GM23338 (cell line): ENCODE results near the gene DMRTB1. TPM values are rescaled to one million over a fixed set of nuclear protein-coding genes. Genes with fewer than 3 reads are reported as not detected.
A peak's percentile ranks its signal among the peaks of the same experiment; 100 is the strongest.

Experiments used
- ATAC-seq: fragments of 200-7000 bp; cut with Tn5 transposase; 3 replicates; pipeline ENCODE4 v1.9.1; 2020
- DNase-seq: peaks from one replicate; pipeline ENCODE4 v3.0.0-alpha.2; 2015; ENCODE audit warnings: low spot score
- H2AFZ ChIP-seq: fragments of 200-600 bp; sonication (generic); 2 replicates; pipeline ENCODE4 v1.8.0; 2016; ENCODE audit warnings: antibody characterized with exemption, mild to moderate bottlenecking, moderate library complexity
- H3F3A ChIP-seq: fragments of 200-600 bp; sonication (generic); replicated peaks from 2 replicates; pipeline ENCODE4 v1.8.0; 2017; ENCODE audit warnings: antibody characterized with exemption, mixed run types, low read depth
- H3K27ac ChIP-seq: fragments of 200-600 bp; sonication (generic); 2 replicates; pipeline ENCODE4 v1.6.1; 2016; ENCODE audit warnings: low read depth
- H3K27me3 ChIP-seq: fragments of 200-600 bp; sonication (generic); 2 replicates; pipeline ENCODE4 v1.8.0; 2016; ENCODE audit warnings: mild to moderate bottlenecking, mixed run types, moderate library complexity; ENCODE audit not compliant: insufficient read depth
- H3K36me3 ChIP-seq: fragments of 200-600 bp; sonication (generic); 2 replicates; pipeline ENCODE4 v1.8.0; 2016; ENCODE audit warnings: mild to moderate bottlenecking; ENCODE audit not compliant: insufficient read depth
- H3K4me1 ChIP-seq: fragments of 200-600 bp; sonication (generic); 2 replicates; pipeline ENCODE4 v1.8.0; 2016; ENCODE audit warnings: mild to moderate bottlenecking, moderate library complexity; ENCODE audit not compliant: insufficient read depth
- H3K4me2 ChIP-seq: fragments of 200-600 bp; sonication (generic); 2 replicates; pipeline ENCODE4 v1.7.1; 2017; ENCODE audit warnings: mixed run types
- H3K4me3 ChIP-seq: fragments of 200-600 bp; sonication (generic); 2 replicates; pipeline ENCODE4 v1.6.1; 2016; ENCODE audit warnings: mixed run types
- H3K79me2 ChIP-seq: fragments of 200-600 bp; sonication (generic); replicated peaks from 2 replicates; pipeline ENCODE4 v1.8.0; 2017; ENCODE audit warnings: mild to moderate bottlenecking; ENCODE audit not compliant: insufficient read depth
- H3K9me2 ChIP-seq: fragments of 200-600 bp; sonication (generic); 2 replicates; pipeline ENCODE4 v1.8.0; 2017; ENCODE audit not compliant: insufficient read depth
- H4K20me1 ChIP-seq: fragments of 200-600 bp; sonication (generic); replicated peaks from 2 replicates; pipeline ENCODE4 v1.8.0; 2017; ENCODE audit warnings: mild to moderate bottlenecking; ENCODE audit not compliant: insufficient read depth
- H3K27ac Mint-ChIP-seq: 2 replicates; pipeline ENCODE4 v1.8.0; 2020; ENCODE audit warnings: inconsistent platforms, mild to moderate bottlenecking, moderate library complexity, mixed read lengths
- H3K27me3 Mint-ChIP-seq: 3 replicates; pipeline ENCODE4 v1.8.0; 2022; ENCODE audit warnings: low read depth, mild to moderate bottlenecking, moderate library complexity, mixed read lengths, inconsistent platforms; ENCODE audit not compliant: insufficient read depth, poor library complexity
- H3K36me3 Mint-ChIP-seq: 3 replicates; pipeline ENCODE4 v1.8.0; 2021; ENCODE audit warnings: low read depth, mild to moderate bottlenecking, inconsistent platforms, moderate library complexity, mixed read lengths
- H3K4me1 Mint-ChIP-seq: 3 replicates; pipeline ENCODE4 v1.8.0; 2020; ENCODE audit warnings: mild to moderate bottlenecking, inconsistent platforms, mixed read lengths
- H3K4me3 Mint-ChIP-seq: 3 replicates; pipeline ENCODE4 v1.8.0; 2021; ENCODE audit warnings: moderate library complexity, mild to moderate bottlenecking, inconsistent platforms, mixed read lengths
- H3K9me3 Mint-ChIP-seq: 3 replicates; pipeline ENCODE4 v1.8.0; 2020; ENCODE audit warnings: moderate library complexity, mild to moderate bottlenecking, inconsistent platforms, mixed read lengths
- CREB1 ChIP-seq: fragments of 250-450 bp; sonication (Bioruptor Pico); IDR thresholded peaks from 2 replicates; pipeline ENCODE4 v1.5.0; 2020; ENCODE audit warnings: low read depth, mild to moderate bottlenecking, moderate library complexity
- EZH2 ChIP-seq: fragments of 200-600 bp; sonication (generic); IDR thresholded peaks from one replicate; pipeline ENCODE4 v1.8.0; 2017; ENCODE audit warnings: antibody characterized with exemption, mild to moderate bottlenecking, low read depth; ENCODE audit not compliant: unreplicated experiment
- JUNB ChIP-seq: IDR thresholded peaks from one replicate; pipeline ENCODE4 v1.6.1; 2016; ENCODE audit warnings: antibody characterized with exemption; ENCODE audit not compliant: unreplicated experiment
- STAT1 ChIP-seq: IDR thresholded peaks from one replicate; pipeline ENCODE4 v1.6.1; 2016; ENCODE audit warnings: antibody characterized with exemption; ENCODE audit not compliant: unreplicated experiment
- ZNF331 ChIP-seq: fragments of 250-450 bp; sonication (Bioruptor Pico); IDR thresholded peaks from 2 replicates; pipeline ENCODE4 v1.5.0; 2020; ENCODE audit warnings: low read depth, mild to moderate bottlenecking, moderate library complexity
- polyA plus RNA-seq: library from polyadenylated mRNA; unstranded; fragments of >200 nt; fragmentation: Nextera tagmentation; extraction: Ambion mirVana; gene quantifications from 2 replicates; pipeline ENCODE4 v1.2.1, GENCODE V29; 2016
- total RNA-seq: library from RNA; depleted of rRNA; stranded (reverse); fragments of >200 nt; shearing (Covaris generic); gene quantifications from 2 replicates; pipeline ENCODE4 v1.2.3, GENCODE V29; 2014
- TF ChIP-seq, protein P1 (sequence below): IDR thresholded peaks from 2 replicates; pipeline ENCODE4 v1.6.1; 2016; ENCODE audit warnings: antibody characterized with exemption
- TF ChIP-seq, protein P2 (sequence below): fragments of 250-450 bp; sonication (Bioruptor Pico); IDR thresholded peaks from 2 replicates; pipeline ENCODE4 v1.5.0; 2020; ENCODE audit warnings: mild to moderate bottlenecking, moderate library complexity
- TF ChIP-seq, protein P3 (sequence below), 2 experiments: fragments of 200-600 bp in 1 of 2; sonication (generic) in 1 of 2; conservative IDR thresholded peaks; 2 replicates each; pipeline versions ENCODE4 v1.5.1 to v1.6.1; 2016 to 2017; ENCODE audit warnings: antibody characterized with exemption in 2 of 2, low read depth in 2 of 2, mild to moderate bottlenecking in 2 of 2, moderate library complexity in 1 of 2

DMRTB1 gene
- total and polyA plus RNA-seq, 2 experiments from 2014 or later, result 0.27 to 1.2 TPM

DNA sequence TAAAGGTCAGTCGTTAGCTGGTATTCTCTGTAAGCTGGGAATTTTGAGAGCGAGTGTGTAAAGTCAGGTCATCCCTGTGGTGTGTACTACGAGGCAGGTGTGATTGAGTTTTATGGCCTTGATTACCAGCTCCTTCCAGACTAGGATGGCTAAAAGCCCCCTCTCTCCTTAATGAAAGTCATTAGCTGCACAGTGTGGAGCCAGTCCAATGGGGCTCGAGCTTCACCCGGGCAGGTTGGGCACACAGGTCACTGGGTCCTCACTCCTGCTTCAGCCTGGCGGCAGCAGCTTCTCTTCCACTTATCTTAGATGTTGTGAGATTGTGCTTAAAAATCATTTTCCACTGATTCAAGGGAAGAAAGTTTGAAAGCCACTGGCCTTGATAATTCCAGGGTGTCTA is 3.0 kb downstream of the DMRTB1 start:
- no peaks in the 10 kb centered on the region for H3K9me2 ChIP-seq
- H3K4me3 Mint-ChIP-seq, result no peak overlapping the region
- peaks cover 6% of the 10 kb centered on the region for H3K4me1 Mint-ChIP-seq
- ATAC-seq (no peak), DNase-seq (no peak)
- no peak overlapping the region for H3K27ac ChIP-seq
- no peaks in the 10 kb centered on the region for H3K9me3 Mint-ChIP-seq
- peak overlapping the region; percentile 18; the same call in 1 of the 2 replicates for H2AFZ ChIP-seq
- H3K4me2 ChIP-seq, result no peak overlapping the region
- no peaks in the 10 kb centered on the region for H3K36me3 Mint-ChIP-seq
- no peaks in the 10 kb centered on the region; the same call in 1 of the 2 replicates for H3K36me3 ChIP-seq
- H4K20me1 ChIP-seq, result no peaks in the 10 kb centered on the region
- no peaks in the 10 kb centered on the region for H3K27me3 ChIP-seq
- no peaks in the 10 kb centered on the region for H3K4me1 ChIP-seq
- no peak for TF ChIP-seq STAT1
- TF ChIP-seq, protein P1, sequence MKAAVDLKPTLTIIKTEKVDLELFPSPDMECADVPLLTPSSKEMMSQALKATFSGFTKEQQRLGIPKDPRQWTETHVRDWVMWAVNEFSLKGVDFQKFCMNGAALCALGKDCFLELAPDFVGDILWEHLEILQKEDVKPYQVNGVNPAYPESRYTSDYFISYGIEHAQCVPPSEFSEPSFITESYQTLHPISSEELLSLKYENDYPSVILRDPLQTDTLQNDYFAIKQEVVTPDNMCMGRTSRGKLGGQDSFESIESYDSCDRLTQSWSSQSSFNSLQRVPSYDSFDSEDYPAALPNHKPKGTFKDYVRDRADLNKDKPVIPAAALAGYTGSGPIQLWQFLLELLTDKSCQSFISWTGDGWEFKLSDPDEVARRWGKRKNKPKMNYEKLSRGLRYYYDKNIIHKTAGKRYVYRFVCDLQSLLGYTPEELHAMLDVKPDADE, result no peak
- no peak for TF ChIP-seq CREB1
- peaks cover 8% of the 10 kb centered on the region for H3F3A ChIP-seq
- H3K4me3 ChIP-seq, result no peak overlapping the region
- no peaks in the 10 kb centered on the region for H3K79me2 ChIP-seq
- H3K27me3 Mint-ChIP-seq, result peaks cover 9% of the 10 kb centered on the region
- H3K27ac Mint-ChIP-seq, result no peak overlapping the region

DNA sequence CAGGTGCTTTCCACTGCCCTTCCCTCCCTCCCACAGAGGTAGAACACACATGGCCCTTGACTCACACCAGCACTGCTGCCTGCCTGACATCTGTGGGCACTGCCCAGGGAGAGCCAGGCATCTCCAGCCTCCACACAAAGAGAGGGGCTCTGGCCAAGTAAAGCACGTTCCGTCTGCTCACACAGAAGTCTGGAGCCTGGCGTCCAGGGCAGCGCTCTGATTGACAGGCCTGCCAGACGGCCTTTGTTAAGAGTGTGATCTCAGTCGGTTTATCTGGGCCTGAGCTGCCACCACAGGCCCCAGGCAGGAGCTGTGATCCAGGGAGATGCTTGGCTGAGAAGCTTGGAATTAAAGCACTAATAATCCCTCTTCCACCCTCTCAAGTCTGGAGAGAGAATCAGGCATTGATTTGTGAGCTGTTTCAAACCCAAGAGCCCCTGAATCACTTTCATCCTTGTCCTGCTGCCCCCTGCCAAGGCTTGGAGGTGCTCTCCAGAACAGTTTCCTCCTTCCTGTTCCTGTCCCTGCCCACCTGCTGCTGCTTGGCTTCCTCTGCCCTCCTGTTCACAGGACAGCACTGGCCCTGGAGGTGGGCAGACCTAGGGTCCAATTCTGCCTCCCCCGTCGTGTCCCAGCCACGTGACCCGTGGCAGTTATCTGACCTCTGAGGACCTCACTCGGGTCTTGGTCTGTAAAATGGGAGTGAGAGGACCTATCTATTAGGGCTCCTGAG is 3.7 kb downstream of the DMRTB1 start:
- Mint-ChIP-seq H3K4me1 (peaks cover 4% of the 10 kb centered on the region), H3K9me3 (no peaks in the 10 kb centered on the region), H3K27me3 (peaks cover 9% of the 10 kb centered on the region), H3K36me3 (no peaks in the 10 kb centered on the region), H3K27ac (no peak overlapping the region), H3K4me3 (no peak overlapping the region)
- H2AFZ ChIP-seq, result peak overlapping the region; percentile 18; the same call in 1 of the 2 replicates
- no peaks in the 10 kb centered on the region; the same call in 1 of the 2 replicates for H3K36me3 ChIP-seq
- H3K27ac ChIP-seq, result no peak overlapping the region
- TF ChIP-seq, protein P2, sequence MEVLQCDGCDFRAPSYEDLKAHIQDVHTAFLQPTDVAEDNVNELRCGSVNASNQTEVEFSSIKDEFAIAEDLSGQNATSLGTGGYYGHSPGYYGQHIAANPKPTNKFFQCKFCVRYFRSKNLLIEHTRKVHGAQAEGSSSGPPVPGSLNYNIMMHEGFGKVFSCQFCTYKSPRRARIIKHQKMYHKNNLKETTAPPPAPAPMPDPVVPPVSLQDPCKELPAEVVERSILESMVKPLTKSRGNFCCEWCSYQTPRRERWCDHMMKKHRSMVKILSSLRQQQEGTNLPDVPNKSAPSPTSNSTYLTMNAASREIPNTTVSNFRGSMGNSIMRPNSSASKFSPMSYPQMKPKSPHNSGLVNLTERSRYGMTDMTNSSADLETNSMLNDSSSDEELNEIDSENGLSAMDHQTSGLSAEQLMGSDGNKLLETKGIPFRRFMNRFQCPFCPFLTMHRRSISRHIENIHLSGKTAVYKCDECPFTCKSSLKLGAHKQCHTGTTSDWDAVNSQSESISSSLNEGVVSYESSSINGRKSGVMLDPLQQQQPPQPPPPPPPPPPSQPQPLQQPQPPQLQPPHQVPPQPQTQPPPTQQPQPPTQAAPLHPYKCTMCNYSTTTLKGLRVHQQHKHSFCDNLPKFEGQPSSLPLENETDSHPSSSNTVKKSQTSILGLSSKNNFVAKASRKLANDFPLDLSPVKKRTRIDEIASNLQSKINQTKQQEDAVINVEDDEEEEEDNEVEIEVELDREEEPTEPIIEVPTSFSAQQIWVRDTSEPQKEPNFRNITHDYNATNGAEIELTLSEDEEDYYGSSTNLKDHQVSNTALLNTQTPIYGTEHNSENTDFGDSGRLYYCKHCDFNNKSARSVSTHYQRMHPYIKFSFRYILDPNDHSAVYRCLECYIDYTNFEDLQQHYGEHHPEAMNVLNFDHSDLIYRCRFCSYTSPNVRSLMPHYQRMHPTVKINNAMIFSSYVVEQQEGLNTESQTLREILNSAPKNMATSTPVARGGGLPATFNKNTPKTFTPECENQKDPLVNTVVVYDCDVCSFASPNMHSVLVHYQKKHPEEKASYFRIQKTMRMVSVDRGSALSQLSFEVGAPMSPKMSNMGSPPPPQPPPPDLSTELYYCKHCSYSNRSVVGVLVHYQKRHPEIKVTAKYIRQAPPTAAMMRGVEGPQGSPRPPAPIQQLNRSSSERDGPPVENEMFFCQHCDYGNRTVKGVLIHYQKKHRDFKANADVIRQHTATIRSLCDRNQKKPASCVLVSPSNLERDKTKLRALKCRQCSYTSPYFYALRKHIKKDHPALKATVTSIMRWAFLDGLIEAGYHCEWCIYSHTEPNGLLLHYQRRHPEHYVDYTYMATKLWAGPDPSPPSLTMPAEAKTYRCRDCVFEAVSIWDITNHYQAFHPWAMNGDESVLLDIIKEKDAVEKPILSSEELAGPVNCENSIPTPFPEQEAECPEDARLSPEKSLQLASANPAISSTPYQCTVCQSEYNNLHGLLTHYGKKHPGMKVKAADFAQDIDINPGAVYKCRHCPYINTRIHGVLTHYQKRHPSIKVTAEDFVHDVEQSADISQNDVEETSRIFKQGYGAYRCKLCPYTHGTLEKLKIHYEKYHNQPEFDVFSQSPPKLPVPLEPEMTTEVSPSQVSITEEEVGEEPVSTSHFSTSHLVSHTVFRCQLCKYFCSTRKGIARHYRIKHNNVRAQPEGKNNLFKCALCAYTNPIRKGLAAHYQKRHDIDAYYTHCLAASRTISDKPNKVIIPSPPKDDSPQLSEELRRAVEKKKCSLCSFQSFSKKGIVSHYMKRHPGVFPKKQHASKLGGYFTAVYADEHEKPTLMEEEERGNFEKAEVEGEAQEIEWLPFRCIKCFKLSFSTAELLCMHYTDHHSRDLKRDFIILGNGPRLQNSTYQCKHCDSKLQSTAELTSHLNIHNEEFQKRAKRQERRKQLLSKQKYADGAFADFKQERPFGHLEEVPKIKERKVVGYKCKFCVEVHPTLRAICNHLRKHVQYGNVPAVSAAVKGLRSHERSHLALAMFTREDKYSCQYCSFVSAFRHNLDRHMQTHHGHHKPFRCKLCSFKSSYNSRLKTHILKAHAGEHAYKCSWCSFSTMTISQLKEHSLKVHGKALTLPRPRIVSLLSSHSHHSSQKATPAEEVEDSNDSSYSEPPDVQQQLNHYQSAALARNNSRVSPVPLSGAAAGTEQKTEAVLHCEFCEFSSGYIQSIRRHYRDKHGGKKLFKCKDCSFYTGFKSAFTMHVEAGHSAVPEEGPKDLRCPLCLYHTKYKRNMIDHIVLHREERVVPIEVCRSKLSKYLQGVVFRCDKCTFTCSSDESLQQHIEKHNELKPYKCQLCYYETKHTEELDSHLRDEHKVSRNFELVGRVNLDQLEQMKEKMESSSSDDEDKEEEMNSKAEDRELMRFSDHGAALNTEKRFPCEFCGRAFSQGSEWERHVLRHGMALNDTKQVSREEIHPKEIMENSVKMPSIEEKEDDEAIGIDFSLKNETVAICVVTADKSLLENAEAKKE (CRISPR knock-in tag), result no peak
- no peak for TF ChIP-seq EZH2
- no peak for TF ChIP-seq ZNF331 (CRISPR knock-in tag)
- TF ChIP-seq CREB1, result no peak
- TF ChIP-seq, protein P1, result no peak
- TF ChIP-seq, protein P3, sequence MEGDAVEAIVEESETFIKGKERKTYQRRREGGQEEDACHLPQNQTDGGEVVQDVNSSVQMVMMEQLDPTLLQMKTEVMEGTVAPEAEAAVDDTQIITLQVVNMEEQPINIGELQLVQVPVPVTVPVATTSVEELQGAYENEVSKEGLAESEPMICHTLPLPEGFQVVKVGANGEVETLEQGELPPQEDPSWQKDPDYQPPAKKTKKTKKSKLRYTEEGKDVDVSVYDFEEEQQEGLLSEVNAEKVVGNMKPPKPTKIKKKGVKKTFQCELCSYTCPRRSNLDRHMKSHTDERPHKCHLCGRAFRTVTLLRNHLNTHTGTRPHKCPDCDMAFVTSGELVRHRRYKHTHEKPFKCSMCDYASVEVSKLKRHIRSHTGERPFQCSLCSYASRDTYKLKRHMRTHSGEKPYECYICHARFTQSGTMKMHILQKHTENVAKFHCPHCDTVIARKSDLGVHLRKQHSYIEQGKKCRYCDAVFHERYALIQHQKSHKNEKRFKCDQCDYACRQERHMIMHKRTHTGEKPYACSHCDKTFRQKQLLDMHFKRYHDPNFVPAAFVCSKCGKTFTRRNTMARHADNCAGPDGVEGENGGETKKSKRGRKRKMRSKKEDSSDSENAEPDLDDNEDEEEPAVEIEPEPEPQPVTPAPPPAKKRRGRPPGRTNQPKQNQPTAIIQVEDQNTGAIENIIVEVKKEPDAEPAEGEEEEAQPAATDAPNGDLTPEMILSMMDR (conservative IDR thresholded peaks at IDR 0.05; ENCODE audit: low read depth in 2 of 2), result no peak
- no peak for TF ChIP-seq JUNB
- H3K4me3 ChIP-seq, result no peak overlapping the region
- H3K4me1 ChIP-seq, result no peaks in the 10 kb centered on the region
- H3K79me2 ChIP-seq, result no peaks in the 10 kb centered on the region
- H3K27me3 ChIP-seq, result no peaks in the 10 kb centered on the region
- H3K9me2 ChIP-seq, result no peaks in the 10 kb centered on the region
- no peak for ATAC-seq
- no peak for DNase-seq
- H4K20me1 ChIP-seq, result no peaks in the 10 kb centered on the region
- H3F3A ChIP-seq, result peaks cover 8% of the 10 kb centered on the region
- H3K4me2 ChIP-seq, result no peak overlapping the region
